Measurements from ENCODE around the gene NEXMIF. TPM values are rescaled to one million over a fixed set of nuclear protein-coding genes. Genes with fewer than 3 reads are reported as not detected.
"Not testable (repeated sequence)": the region's sequence is repeated elsewhere in the genome, so short reads cannot be mapped to it uniquely, and the experiment has no call there.

Gene NEXMIF
- total and polyA plus RNA-seq, 7 donors: 0.17 to 7.3 (median 4.7) TPM; not detected in 1

DNA sequence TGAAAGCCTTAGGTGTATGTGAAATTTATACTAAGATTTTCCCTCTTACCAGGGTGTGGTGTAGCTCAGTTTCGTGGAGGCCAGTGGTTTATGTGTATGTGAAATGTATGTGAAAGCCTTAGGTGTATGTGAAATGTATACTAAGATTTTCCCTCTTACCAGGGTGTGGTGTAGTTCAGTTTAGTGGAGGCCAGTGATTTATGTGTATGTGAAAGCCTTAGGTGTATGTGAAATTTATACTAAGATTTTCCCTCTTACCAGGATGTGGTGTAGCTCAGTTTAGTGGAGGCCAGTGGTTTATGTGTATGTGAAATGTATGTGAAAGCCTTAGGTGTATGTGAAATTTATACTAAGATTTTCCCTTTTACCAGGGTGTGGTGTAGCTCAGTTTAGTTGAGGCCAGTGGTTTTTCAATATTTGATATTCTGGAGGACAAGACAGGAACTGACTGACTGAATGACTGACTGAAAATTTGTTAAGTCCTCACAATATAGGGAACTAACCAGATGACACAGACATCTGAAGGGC, 143.7 kb downstream of the NEXMIF start:
- intact Hi-C loops (cut with DNase I): no loop called here
- TF ChIP-seq EP300 (IDR thresholded peaks at IDR 0.05) (no peak), POLR2A (IDR thresholded peaks at IDR 0.05) (no peak), POLR2AphosphoS5 (IDR thresholded peaks at IDR 0.05) (no peak)
- TF ChIP-seq, protein P1, sequence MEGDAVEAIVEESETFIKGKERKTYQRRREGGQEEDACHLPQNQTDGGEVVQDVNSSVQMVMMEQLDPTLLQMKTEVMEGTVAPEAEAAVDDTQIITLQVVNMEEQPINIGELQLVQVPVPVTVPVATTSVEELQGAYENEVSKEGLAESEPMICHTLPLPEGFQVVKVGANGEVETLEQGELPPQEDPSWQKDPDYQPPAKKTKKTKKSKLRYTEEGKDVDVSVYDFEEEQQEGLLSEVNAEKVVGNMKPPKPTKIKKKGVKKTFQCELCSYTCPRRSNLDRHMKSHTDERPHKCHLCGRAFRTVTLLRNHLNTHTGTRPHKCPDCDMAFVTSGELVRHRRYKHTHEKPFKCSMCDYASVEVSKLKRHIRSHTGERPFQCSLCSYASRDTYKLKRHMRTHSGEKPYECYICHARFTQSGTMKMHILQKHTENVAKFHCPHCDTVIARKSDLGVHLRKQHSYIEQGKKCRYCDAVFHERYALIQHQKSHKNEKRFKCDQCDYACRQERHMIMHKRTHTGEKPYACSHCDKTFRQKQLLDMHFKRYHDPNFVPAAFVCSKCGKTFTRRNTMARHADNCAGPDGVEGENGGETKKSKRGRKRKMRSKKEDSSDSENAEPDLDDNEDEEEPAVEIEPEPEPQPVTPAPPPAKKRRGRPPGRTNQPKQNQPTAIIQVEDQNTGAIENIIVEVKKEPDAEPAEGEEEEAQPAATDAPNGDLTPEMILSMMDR (IDR thresholded peaks at IDR 0.05): no peak
- Histone ChIP-seq H3K27me3 (no peaks in the 10 kb centered on the region), H3K4me1 (peaks cover 0 to 8% (median 0%) of the 10 kb centered on the region in 4 donors), H3K36me3 (no peaks in the 10 kb centered on the region), H3K9me3 (no peaks in the 10 kb centered on the region), H3K27ac (no peak overlapping the region), H3K4me3 (no peak overlapping the region)
- no peak for DNase-seq
- 65 to 86% methylated on average over 1 of the region's 1 CpG for WGBS, 2 donors

DNA sequence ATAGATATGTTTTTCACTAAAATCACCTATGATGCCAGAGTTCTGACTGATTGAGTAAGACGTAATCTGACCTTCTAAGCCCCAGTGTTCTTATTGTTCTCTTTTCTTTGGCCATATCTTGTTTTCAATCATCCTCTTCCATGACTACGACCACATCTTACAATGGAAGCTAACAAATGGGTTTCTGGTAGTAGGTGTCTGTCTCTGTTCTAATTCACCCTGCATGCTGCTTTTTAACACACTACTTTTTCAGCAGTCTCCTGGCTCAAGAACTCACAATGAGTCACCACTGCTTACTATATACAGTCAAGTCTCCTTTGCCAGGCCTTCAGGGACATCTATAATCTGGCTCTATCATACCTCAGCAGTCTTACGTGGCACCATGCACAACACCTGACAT, 146.1 kb downstream of the NEXMIF start:
- Histone ChIP-seq H3K27ac (no peak overlapping the region), H3K4me3 (no peak overlapping the region), H3K27me3 (no peaks in the 10 kb centered on the region), H3K36me3 (no peaks in the 10 kb centered on the region), H3K4me1 (peaks cover 0 to 8% (median 0%) of the 10 kb centered on the region in 4 donors), H3K9me3 (no peaks in the 10 kb centered on the region)
- intact Hi-C loops (cut with DNase I): no loop called here
- TF ChIP-seq POLR2AphosphoS5 (IDR thresholded peaks at IDR 0.05) (peak in 1 of 4 donors; percentile 24), POLR2A (IDR thresholded peaks at IDR 0.05) (no peak)
- DNase-seq: no peak
- 81 to 90% methylated on average over 3 of the region's 3 CpGs for WGBS, 2 donors

DNA sequence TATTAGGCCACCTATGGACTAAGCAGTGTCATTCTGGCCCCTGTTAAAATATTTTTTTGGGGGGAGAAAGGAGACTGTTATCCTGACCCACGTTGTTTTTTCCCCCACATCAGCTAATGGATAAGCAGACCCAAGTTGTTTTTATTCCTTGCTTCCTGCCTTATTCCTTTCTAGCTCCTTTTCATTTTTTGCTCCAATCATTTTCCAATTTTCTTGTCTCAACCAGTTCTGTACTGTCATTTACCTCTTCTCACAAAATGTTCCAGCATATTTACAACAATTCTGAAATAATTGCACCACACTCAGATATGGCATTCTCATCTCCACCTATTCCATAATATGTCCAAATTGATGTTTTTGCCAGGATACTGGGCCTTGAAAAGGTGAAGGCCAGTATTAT, 150.3 kb downstream of the NEXMIF start:
- H3K36me3 ChIP-seq: no peaks in the 10 kb centered on the region
- DNase-seq: no peak
- H3K4me1 ChIP-seq: peaks cover 0 to 8% (median 0%) of the 10 kb centered on the region in 4 donors
- TF ChIP-seq, protein P1 (IDR thresholded peaks at IDR 0.05): no peak
- TF ChIP-seq POLR2AphosphoS5 (IDR thresholded peaks at IDR 0.05): no peak
- no peak for TF ChIP-seq EP300 (IDR thresholded peaks at IDR 0.05)
- TF ChIP-seq POLR2A (IDR thresholded peaks at IDR 0.05): no peak
- H3K27ac ChIP-seq: no peak overlapping the region
- H3K4me3 ChIP-seq: no peak overlapping the region
- intact Hi-C loops (cut with DNase I): no loop called here
- WGBS, 2 donors: 75 to 86% methylated on average over 1 of the region's 1 CpG
- no peaks in the 10 kb centered on the region for H3K9me3 ChIP-seq
- no peaks in the 10 kb centered on the region for H3K27me3 ChIP-seq

- Histone ChIP-seq H3K27me3 (no peaks in the 10 kb centered on the region), H3K27ac (peak overlapping the region in 1 of 4 donors; percentile 50), H3K36me3 (no peaks in the 10 kb centered on the region), H3K9me3 (no peaks in the 10 kb centered on the region), H3K4me1 (no peaks in the 10 kb centered on the region), H3K4me3 (no peak overlapping the region)
- WGBS, 2 donors: 93 to 95% methylated on average over 3 of the region's 3 CpGs
- no peak for DNase-seq
- TF ChIP-seq, protein P1 (IDR thresholded peaks at IDR 0.05): no peak
- TF ChIP-seq EP300 (IDR thresholded peaks at IDR 0.05) (peak in 1 of 4 donors; percentile 22), POLR2AphosphoS5 (IDR thresholded peaks at IDR 0.05) (peak in 1 of 4 donors; percentile 46), POLR2A (IDR thresholded peaks at IDR 0.05) (no peak)
- intact Hi-C loops (cut with DNase I): no loop called here
Measured at GRCh38 chrX:74736450-74736849, 188.8 kb downstream of the NEXMIF start.

DNA sequence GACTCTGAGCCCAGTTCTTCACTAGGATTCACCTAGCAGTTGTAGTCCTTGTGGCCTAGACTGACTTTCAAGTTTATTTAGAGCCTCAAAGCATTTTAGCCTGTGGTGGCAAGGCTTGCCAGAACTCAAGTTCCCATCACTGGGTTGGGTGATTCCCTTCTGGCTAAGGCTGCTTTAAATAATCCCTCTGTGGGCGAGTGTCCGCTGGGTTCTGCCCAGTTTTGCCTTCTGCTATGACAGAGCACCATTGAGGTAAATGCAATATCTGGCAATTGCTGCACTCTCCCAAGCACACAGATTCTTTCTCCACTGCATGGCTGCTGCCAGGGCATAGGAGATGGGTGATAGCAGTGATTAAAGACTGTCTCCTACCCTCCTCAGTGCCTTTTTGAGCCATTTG, 220.0 kb downstream of the NEXMIF start:
- H3K9me3 ChIP-seq: no peaks in the 10 kb centered on the region
- TF ChIP-seq POLR2A (IDR thresholded peaks at IDR 0.05) (no peak), POLR2AphosphoS5 (IDR thresholded peaks at IDR 0.05) (no peak), EP300 (IDR thresholded peaks at IDR 0.05) (no peak)
- TF ChIP-seq, protein P1 (IDR thresholded peaks at IDR 0.05): no peak
- peaks cover 0 to 2% (median 0%) of the 10 kb centered on the region in 3 donors for H3K27me3 ChIP-seq
- WGBS, 2 donors: 87 to 93% methylated on average over 2 of the region's 2 CpGs
- DNase-seq: no peak
- intact Hi-C loops (cut with DNase I): no loop called here
- H3K4me3 ChIP-seq: no peak overlapping the region
- H3K27ac ChIP-seq: no peak overlapping the region
- no peaks in the 10 kb centered on the region for H3K36me3 ChIP-seq
- H3K4me1 ChIP-seq: no peaks in the 10 kb centered on the region

DNA sequence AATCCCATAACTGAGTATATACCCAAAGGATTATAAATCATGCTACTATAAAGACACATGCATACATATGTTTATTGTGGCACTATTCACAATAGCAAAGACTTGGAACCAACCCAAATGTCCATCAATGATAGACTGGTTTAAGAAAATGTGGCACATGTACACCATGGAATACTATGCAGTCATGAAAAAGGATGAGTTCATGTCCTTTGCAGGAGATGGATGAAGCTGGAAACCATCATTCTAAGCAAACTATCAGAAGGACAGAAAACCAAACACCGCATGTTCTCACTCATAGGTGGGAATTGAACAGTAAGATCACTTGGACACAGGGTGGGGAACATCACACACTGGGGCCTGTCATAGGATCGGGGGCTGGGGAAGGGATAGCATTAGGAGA, 223.9 kb downstream of the NEXMIF start:
- intact Hi-C loops (cut with DNase I); H3K4me1 ChIP-seq; H3K27ac ChIP-seq; H3K36me3 ChIP-seq; DNase-seq; H3K27me3 ChIP-seq; H3K4me3 ChIP-seq; H3K9me3 ChIP-seq: not testable (repeated sequence)
- 95 to 97% methylated on average over 2 of the region's 2 CpGs for WGBS, 2 donors
